ENCODE results near the gene SCARF2.
"Not testable (repeated sequence)": the region's sequence is repeated elsewhere in the genome, so short reads cannot be mapped to it uniquely, and the experiment has no call there.

SCARF2 gene

GRCh38 chr22:20437613-20438426, at the start of gene SCARF2:
TSS of gene SCARF2 (minus strand) at chr22:20437825. CDS start at chr22:20437754, 71 bp downstream.
- DNase-seq = no peak

- DNase-seq = no peak
These were observed 48.6 kb upstream of the SCARF2 start for GRCh38 chr22:20486229-20486628.

- DNase-seq = no peak
These were observed 47.5 kb upstream of the SCARF2 start for GRCh38 chr22:20484948-20485683.

GRCh38 chr22:20483771-20484170, 46.1 kb upstream of the SCARF2 start:
- no peak for DNase-seq

GRCh38 chr22:20483143-20483506, 45.5 kb upstream of the SCARF2 start:
- DNase-seq = not testable (repeated sequence)

- no peak for DNase-seq
These were observed 42.1 kb upstream of the SCARF2 start for GRCh38 chr22:20479612-20480196.

- not testable (repeated sequence) for DNase-seq
These were observed 40.4 kb upstream of the SCARF2 start for GRCh38 chr22:20478059-20478458.

- DNase-seq = not testable (repeated sequence)
These were observed 37.9 kb upstream of the SCARF2 start for GRCh38 chr22:20475569-20475968.

- no peak for DNase-seq
These were observed 37.5 kb upstream of the SCARF2 start for GRCh38 chr22:20475115-20475436.

- no peak for DNase-seq
These were observed 35.2 kb upstream of the SCARF2 start for GRCh38 chr22:20472629-20473442.

- DNase-seq = no peak
These were observed 33.7 kb upstream of the SCARF2 start for GRCh38 chr22:20471126-20471833.

- DNase-seq = not testable (repeated sequence)
These were observed 32.9 kb upstream of the SCARF2 start for GRCh38 chr22:20470525-20470924.

- peak in 1 of 2 experiments; percentile 20 for DNase-seq
These were observed 31.7 kb upstream of the SCARF2 start for GRCh38 chr22:20469110-20469868.

- no peak for DNase-seq
These were observed 29.2 kb upstream of the SCARF2 start for GRCh38 chr22:20466659-20467379.

- no peak for DNase-seq
These were observed 28.1 kb upstream of the SCARF2 start for GRCh38 chr22:20465759-20466077.

- DNase-seq = no peak
These were observed 27.5 kb upstream of the SCARF2 start for GRCh38 chr22:20464912-20465758.

- no peak for DNase-seq
These were observed 26.5 kb upstream of the SCARF2 start for GRCh38 chr22:20464096-20464614.

- peak; percentile 67 to 85 for DNase-seq
These were observed 25.9 kb upstream of the SCARF2 start for GRCh38 chr22:20463324-20464095.

- DNase-seq = no peak
These were observed 22.2 kb upstream of the SCARF2 start for GRCh38 chr22:20459862-20460261.

All from NCI-H524 (cell line).